ENCODE measurements around the gene RMI1.
"Not testable (repeated sequence)": the region's sequence is repeated elsewhere in the genome, so short reads cannot be mapped to it uniquely, and the experiment has no call there.

The RMI1 gene
- total RNA-seq = 4.6 to 26.3 (median 11.5) reads per million in 17 experiments

GRCh38 chr9:83980395-83981125 is at the start of gene RMI1:
Gene RMI1 (plus strand): TSS chr9:83980805. CDS start chr9:84000987, 20,182 bp downstream.
- DNase-seq = peak; percentile 99 to 100 (median 100)

- DNase-seq = no peak
Measured at GRCh38 chr9:83930881-83931280, 49.7 kb upstream of the RMI1 start.

GRCh38 chr9:83932011-83932410 is 48.6 kb upstream of the RMI1 start:
- no peak for DNase-seq

- DNase-seq = no peak
Measured at GRCh38 chr9:83932851-83933250, 47.8 kb upstream of the RMI1 start.

GRCh38 chr9:83933790-83934189 is 46.8 kb upstream of the RMI1 start:
- DNase-seq = peak in 3 of 4 experiments; percentile 39 to 60 (median 60)

- DNase-seq = no peak
Measured at GRCh38 chr9:83934569-83935275, 45.9 kb upstream of the RMI1 start.

- no peak for DNase-seq
Measured at GRCh38 chr9:83935276-83935935, 45.2 kb upstream of the RMI1 start.

GRCh38 chr9:83936523-83936922 is 44.1 kb upstream of the RMI1 start:
- no peak for DNase-seq

- DNase-seq = peak; percentile 67 to 88 (median 79)
Measured at GRCh38 chr9:83937861-83938455, 42.6 kb upstream of the RMI1 start.

GRCh38 chr9:83940590-83941303 is 39.9 kb upstream of the RMI1 start:
- DNase-seq = no peak

- not testable (repeated sequence) for DNase-seq
Measured at GRCh38 chr9:83948096-83948495, 32.5 kb upstream of the RMI1 start.

GRCh38 chr9:83956086-83956435 is 24.5 kb upstream of the RMI1 start:
- DNase-seq = peak; percentile 82 to 88 (median 86)

- DNase-seq = peak; percentile 79 to 89 (median 84)
Measured at GRCh38 chr9:83956436-83957247, 24.0 kb upstream of the RMI1 start.

GRCh38 chr9:83957248-83957513 is 23.4 kb upstream of the RMI1 start:
- DNase-seq = no peak

- no peak for DNase-seq
Measured at GRCh38 chr9:83959061-83959460, 21.5 kb upstream of the RMI1 start.

GRCh38 chr9:83960991-83961390 is 19.6 kb upstream of the RMI1 start:
- peak in 3 of 4 experiments; percentile 46 to 62 (median 48) for DNase-seq

GRCh38 chr9:83962165-83962564 is 18.4 kb upstream of the RMI1 start:
- no peak for DNase-seq

- DNase-seq = no peak
Measured at GRCh38 chr9:83964973-83965349, 15.6 kb upstream of the RMI1 start.

- no peak for DNase-seq
Measured at GRCh38 chr9:83965350-83966208, 15.0 kb upstream of the RMI1 start.

GRCh38 chr9:83966209-83966582 is 14.4 kb upstream of the RMI1 start:
- no peak for DNase-seq

- no peak for DNase-seq
Measured at GRCh38 chr9:83967073-83967472, 13.5 kb upstream of the RMI1 start.
